K562 (cell line): ENCODE measurements around the gene ANO8. TPM values are rescaled to one million over a fixed set of nuclear protein-coding genes. Genes with fewer than 3 reads are reported as not detected.

Experiments used
- CBX3 ChIP-seq, 2 experiments: IDR thresholded peaks; 1 replicate in 1 of 2; 2 replicates in 1 of 2; pipeline ENCODE4 v1.6.1; 2012; ENCODE audit warnings: inconsistent platforms in 2 of 2, low read length in 2 of 2, borderline replicate concordance in 1 of 2, control low read depth in 1 of 2
- CCAR2 ChIP-seq: fragments of 200-400 bp; formaldehyde crosslinking; IDR thresholded peaks from 2 replicates; pipeline ENCODE4 v1.6.1; 2017; ENCODE audit warnings: mild to moderate bottlenecking, low read depth, low read length
- NR2C1 ChIP-seq, 2 experiments: fragments of 450-650 bp; IDR thresholded peaks; 2 replicates each; pipeline ENCODE4 v1.6.1; 2017; ENCODE audit warnings: mild to moderate bottlenecking in 2 of 2, antibody characterized with exemption in 1 of 2, inconsistent platforms in 1 of 2, missing compliant biosample characterization in 1 of 2, missing genetic modification characterization in 1 of 2
- RNF2 ChIP-seq: sonication (generic); IDR thresholded peaks from 2 replicates; pipeline ENCODE4 v1.6.1; 2016
- ZBTB17 ChIP-seq: fragments of 450-650 bp; formaldehyde crosslinking; IDR thresholded peaks from 2 replicates; pipeline ENCODE4 v1.4.0; 2020; ENCODE audit warnings: mild to moderate bottlenecking
- polyA plus RNA-seq, 8 experiments: library from polyadenylated mRNA; depleted of rRNA in 4 of 8; stranded (reverse) in 5 of 8; unstranded in 3 of 8; fragments of >200 nt; fragmentation: Nextera tagmentation in 2 of 8; fragmentation: Illumina TruSeq in 1 of 8; extraction: Ambion mirVana in 2 of 8; extraction: Trizol in 1 of 8; gene quantifications; 2 replicates each; pipeline versions ENCODE4 v1.2.1 to v1.2.3, GENCODE V29; 2011 to 2014; ENCODE audit warnings: inconsistent platforms in 1 of 8, missing spikeins in 1 of 8
- total RNA-seq, 7 experiments: library from RNA; depleted of rRNA in 6 of 7; stranded (reverse); fragments of >200 nt in 6 of 7; fragmentation: Illumina TruSeq in 2 of 7; extraction: Trizol in 2 of 7; gene quantifications; 2 replicates each; pipeline versions ENCODE4 v1.2.1 to v1.2.3, GENCODE V29; 2011 to 2021; ENCODE audit warnings: low replicate concordance in 1 of 7
- TF ChIP-seq, protein P1 (sequence below): fragments of 250-450 bp; sonication (Bioruptor Pico); IDR thresholded peaks from 2 replicates; pipeline ENCODE4 v1.5.0; 2021; ENCODE audit warnings: mild to moderate bottlenecking, borderline replicate concordance
- TF ChIP-seq, protein P2 (sequence below), 2 experiments: fragments of 150-350 bp in 1 of 2; IDR thresholded peaks; 2 replicates each; pipeline ENCODE4 v1.6.1; 2012 to 2016; ENCODE audit warnings: low read depth in 2 of 2, low read length in 2 of 2, mild to moderate bottlenecking in 1 of 2, moderate library complexity in 1 of 2
- TF ChIP-seq, protein P3 (sequence below): sonication (generic); formaldehyde crosslinking; IDR thresholded peaks from 2 replicates; pipeline ENCODE4 v1.8.1; 2023; ENCODE audit warnings: mild to moderate bottlenecking, missing genetic modification reagents, moderate library complexity
- TF ChIP-seq, protein P4 (sequence below): sonication (generic); formaldehyde crosslinking; IDR thresholded peaks from 2 replicates; pipeline ENCODE4 v1.5.0; 2020; ENCODE audit warnings: missing genetic modification reagents
- TF ChIP-seq, protein P5 (sequence below): sonication (generic); formaldehyde crosslinking; IDR thresholded peaks from 2 replicates; pipeline ENCODE4 v1.9.0; 2022; ENCODE audit warnings: mild to moderate bottlenecking, missing genetic modification reagents

The ANO8 gene
- total and polyA plus RNA-seq, 9 of the 15 experiments (the other 6 are each of a cell fraction or from before 2014, with no cell fraction given): 0.07 to 7.6 (median 2.3) TPM; not detected in 1

DNA sequence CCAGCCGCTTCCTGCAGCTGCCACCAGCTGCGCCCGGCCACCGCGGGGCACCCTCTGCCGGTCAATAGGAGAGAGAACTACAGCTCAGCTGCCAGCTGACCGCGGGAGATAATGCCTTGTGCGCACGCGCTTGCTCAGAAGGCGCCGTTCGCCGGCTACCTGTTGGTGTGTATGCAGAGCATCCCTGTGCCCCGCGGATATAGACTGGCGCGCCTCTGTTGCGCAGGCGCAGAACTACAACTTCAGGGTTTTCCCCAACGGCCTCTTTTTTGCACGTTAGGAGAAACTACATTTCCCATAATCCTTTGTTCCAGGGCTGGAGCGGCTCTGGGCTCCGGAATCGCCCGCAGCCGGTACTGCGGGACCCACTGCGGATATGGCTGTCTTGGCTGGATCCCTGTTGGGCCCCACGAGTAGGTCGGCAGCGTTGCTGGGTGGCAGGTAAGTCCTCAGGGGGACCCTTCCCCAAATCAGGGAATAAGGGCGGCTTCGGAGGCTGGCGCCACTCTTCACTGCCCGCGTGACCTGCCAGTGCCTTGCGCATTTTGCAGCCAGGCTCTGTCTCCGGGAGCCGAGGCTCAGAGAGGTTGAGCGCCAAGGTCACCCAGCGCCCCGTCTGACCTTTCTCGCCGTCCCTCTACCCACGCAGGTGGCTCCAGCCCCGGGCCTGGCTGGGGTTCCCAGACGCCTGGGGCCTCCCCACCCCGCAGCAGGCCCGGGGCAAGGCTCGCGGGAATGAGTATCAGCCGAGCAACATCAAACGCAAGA is 29.0 kb downstream of the ANO8 start, which contains the start of gene MRPL34 (continued):
- TF ChIP-seq, protein P1, sequence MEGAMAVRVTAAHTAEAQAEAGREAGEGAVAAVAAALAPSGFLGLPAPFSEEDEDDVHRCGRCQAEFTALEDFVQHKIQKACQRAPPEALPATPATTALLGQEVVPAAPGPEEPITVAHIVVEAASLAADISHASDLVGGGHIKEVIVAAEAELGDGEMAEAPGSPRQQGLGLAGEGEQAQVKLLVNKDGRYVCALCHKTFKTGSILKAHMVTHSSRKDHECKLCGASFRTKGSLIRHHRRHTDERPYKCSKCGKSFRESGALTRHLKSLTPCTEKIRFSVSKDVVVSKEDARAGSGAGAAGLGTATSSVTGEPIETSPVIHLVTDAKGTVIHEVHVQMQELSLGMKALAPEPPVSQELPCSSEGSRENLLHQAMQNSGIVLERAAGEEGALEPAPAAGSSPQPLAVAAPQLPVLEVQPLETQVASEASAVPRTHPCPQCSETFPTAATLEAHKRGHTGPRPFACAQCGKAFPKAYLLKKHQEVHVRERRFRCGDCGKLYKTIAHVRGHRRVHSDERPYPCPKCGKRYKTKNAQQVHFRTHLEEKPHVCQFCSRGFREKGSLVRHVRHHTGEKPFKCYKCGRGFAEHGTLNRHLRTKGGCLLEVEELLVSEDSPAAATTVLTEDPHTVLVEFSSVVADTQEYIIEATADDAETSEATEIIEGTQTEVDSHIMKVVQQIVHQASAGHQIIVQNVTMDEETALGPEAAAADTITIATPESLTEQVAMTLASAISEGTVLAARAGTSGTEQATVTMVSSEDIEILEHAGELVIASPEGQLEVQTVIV: no peak
- TF ChIP-seq, protein P2, sequence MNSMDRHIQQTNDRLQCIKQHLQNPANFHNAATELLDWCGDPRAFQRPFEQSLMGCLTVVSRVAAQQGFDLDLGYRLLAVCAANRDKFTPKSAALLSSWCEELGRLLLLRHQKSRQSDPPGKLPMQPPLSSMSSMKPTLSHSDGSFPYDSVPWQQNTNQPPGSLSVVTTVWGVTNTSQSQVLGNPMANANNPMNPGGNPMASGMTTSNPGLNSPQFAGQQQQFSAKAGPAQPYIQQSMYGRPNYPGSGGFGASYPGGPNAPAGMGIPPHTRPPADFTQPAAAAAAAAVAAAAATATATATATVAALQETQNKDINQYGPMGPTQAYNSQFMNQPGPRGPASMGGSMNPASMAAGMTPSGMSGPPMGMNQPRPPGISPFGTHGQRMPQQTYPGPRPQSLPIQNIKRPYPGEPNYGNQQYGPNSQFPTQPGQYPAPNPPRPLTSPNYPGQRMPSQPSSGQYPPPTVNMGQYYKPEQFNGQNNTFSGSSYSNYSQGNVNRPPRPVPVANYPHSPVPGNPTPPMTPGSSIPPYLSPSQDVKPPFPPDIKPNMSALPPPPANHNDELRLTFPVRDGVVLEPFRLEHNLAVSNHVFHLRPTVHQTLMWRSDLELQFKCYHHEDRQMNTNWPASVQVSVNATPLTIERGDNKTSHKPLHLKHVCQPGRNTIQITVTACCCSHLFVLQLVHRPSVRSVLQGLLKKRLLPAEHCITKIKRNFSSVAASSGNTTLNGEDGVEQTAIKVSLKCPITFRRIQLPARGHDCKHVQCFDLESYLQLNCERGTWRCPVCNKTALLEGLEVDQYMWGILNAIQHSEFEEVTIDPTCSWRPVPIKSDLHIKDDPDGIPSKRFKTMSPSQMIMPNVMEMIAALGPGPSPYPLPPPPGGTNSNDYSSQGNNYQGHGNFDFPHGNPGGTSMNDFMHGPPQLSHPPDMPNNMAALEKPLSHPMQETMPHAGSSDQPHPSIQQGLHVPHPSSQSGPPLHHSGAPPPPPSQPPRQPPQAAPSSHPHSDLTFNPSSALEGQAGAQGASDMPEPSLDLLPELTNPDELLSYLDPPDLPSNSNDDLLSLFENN (IDR thresholded peaks at IDR 0.05; ENCODE audit: low read depth in 2 of 2, low read length in 2 of 2): no peak; a peak in 1 of 4 replicates
- TF ChIP-seq, protein P3, sequence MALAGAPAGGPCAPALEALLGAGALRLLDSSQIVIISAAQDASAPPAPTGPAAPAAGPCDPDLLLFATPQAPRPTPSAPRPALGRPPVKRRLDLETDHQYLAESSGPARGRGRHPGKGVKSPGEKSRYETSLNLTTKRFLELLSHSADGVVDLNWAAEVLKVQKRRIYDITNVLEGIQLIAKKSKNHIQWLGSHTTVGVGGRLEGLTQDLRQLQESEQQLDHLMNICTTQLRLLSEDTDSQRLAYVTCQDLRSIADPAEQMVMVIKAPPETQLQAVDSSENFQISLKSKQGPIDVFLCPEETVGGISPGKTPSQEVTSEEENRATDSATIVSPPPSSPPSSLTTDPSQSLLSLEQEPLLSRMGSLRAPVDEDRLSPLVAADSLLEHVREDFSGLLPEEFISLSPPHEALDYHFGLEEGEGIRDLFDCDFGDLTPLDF (CRISPR knock-in tag): peak; percentile 77; the same call in 1 of the 2 replicates
- TF ChIP-seq, protein P4, sequence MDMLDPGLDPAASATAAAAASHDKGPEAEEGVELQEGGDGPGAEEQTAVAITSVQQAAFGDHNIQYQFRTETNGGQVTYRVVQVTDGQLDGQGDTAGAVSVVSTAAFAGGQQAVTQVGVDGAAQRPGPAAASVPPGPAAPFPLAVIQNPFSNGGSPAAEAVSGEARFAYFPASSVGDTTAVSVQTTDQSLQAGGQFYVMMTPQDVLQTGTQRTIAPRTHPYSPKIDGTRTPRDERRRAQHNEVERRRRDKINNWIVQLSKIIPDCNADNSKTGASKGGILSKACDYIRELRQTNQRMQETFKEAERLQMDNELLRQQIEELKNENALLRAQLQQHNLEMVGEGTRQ (CRISPR knock-in tag): peak; percentile 81
- peak; percentile 88 for TF ChIP-seq ZBTB17
- TF ChIP-seq NR2C1 (IDR thresholded peaks at IDR 0.05): peak; percentile 59
- TF ChIP-seq NR2C1 (tag; IDR thresholded peaks at IDR 0.05): peak; percentile 58
- TF ChIP-seq, protein P5, sequence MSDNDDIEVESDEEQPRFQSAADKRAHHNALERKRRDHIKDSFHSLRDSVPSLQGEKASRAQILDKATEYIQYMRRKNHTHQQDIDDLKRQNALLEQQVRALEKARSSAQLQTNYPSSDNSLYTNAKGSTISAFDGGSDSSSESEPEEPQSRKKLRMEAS (CRISPR knock-in tag): peak; percentile 98
- TF ChIP-seq CCAR2: no peak
- peak in 1 of 2 experiments; percentile 24; a peak in 1 of 3 replicates for TF ChIP-seq CBX3 (IDR thresholded peaks at IDR 0.05; ENCODE audit: borderline replicate concordance in 1 of 2, low read length in 2 of 2)
- no peak for TF ChIP-seq RNF2
